ENCODE results near the gene ELAVL4. TPM values are rescaled to one million over a fixed set of nuclear protein-coding genes. Genes with fewer than 3 reads are reported as not detected.

ELAVL4 gene
- total RNA-seq, 4 donors from 2014 or later = 1.2 TPM; not detected in 3

GRCh38 chr1:50236656-50237055, 127.9 kb downstream of the ELAVL4 start:
- no peak overlapping the region for H3K27ac ChIP-seq
- TF ChIP-seq POLR2A (IDR thresholded peaks at IDR 0.05) (no peak), CTCF (IDR thresholded peaks at IDR 0.05) (no peak)
- H3K4me3 ChIP-seq = no peak overlapping the region
- no peaks in the 10 kb centered on the region for H3K27me3 ChIP-seq
- no peaks in the 10 kb centered on the region for H3K9me3 ChIP-seq
- DNase-seq = no peak
- no peaks in the 10 kb centered on the region for H3K36me3 ChIP-seq
- no peaks in the 10 kb centered on the region for H3K4me1 ChIP-seq
- intact Hi-C loops (cut with DNase I; ENCODE audit: low total_unique reads) = no loop called here

- no peak for TF ChIP-seq POLR2A (IDR thresholded peaks at IDR 0.05)
- no peak for TF ChIP-seq CTCF (IDR thresholded peaks at IDR 0.05)
- H3K27ac ChIP-seq = no peak overlapping the region
- no peak overlapping the region for H3K4me3 ChIP-seq
- intact Hi-C loops (cut with DNase I; ENCODE audit: low total_unique reads) = no loop called here
- H3K9me3 ChIP-seq = no peaks in the 10 kb centered on the region
- no peaks in the 10 kb centered on the region for H3K4me1 ChIP-seq
- no peak for DNase-seq
- H3K27me3 ChIP-seq = no peaks in the 10 kb centered on the region
- H3K36me3 ChIP-seq = no peaks in the 10 kb centered on the region
These were observed 128.3 kb downstream of the ELAVL4 start for GRCh38 chr1:50237056-50237455.

- Histone ChIP-seq H3K4me1 (no peaks in the 10 kb centered on the region), H3K4me3 (no peak overlapping the region), H3K27me3 (no peaks in the 10 kb centered on the region), H3K36me3 (no peaks in the 10 kb centered on the region), H3K27ac (no peak overlapping the region), H3K9me3 (no peaks in the 10 kb centered on the region)
- intact Hi-C loops (cut with DNase I; ENCODE audit: low total_unique reads) = no loop called here
- TF ChIP-seq CTCF (IDR thresholded peaks at IDR 0.05) = no peak
- no peak for TF ChIP-seq POLR2A (IDR thresholded peaks at IDR 0.05)
- no peak for DNase-seq
These were observed 135.2 kb downstream of the ELAVL4 start for GRCh38 chr1:50243939-50244338.

- no peaks in the 10 kb centered on the region for H3K36me3 ChIP-seq
- TF ChIP-seq POLR2A (IDR thresholded peaks at IDR 0.05) (no peak), CTCF (IDR thresholded peaks at IDR 0.05) (no peak)
- no peak for DNase-seq
- no peak overlapping the region for H3K27ac ChIP-seq
- no peaks in the 10 kb centered on the region for H3K27me3 ChIP-seq
- no peaks in the 10 kb centered on the region for H3K9me3 ChIP-seq
- intact Hi-C loops (cut with DNase I; ENCODE audit: low total_unique reads) = no loop called here
- no peak overlapping the region for H3K4me3 ChIP-seq
- no peaks in the 10 kb centered on the region for H3K4me1 ChIP-seq
These were observed 138.1 kb downstream of the ELAVL4 start for GRCh38 chr1:50246869-50247268.

GRCh38 chr1:50251702-50252101, 143.0 kb downstream of the ELAVL4 start:
- TF ChIP-seq CTCF (IDR thresholded peaks at IDR 0.05) = no peak
- TF ChIP-seq POLR2A (IDR thresholded peaks at IDR 0.05) = no peak
- Histone ChIP-seq H3K9me3 (no peaks in the 10 kb centered on the region), H3K27ac (no peak overlapping the region), H3K36me3 (no peaks in the 10 kb centered on the region), H3K4me3 (no peak overlapping the region), H3K27me3 (no peaks in the 10 kb centered on the region), H3K4me1 (no peaks in the 10 kb centered on the region)
- DNase-seq = no peak
- intact Hi-C loops (cut with DNase I; ENCODE audit: low total_unique reads) = no loop called here

Data from uterus (tissue), 4 donors.